Measurements from ENCODE around the gene ITGB4. TPM values are rescaled to one million over a fixed set of nuclear protein-coding genes. Genes with fewer than 3 reads are reported as not detected.
A peak's percentile ranks its signal among the peaks of the same experiment; 100 is the strongest.

ITGB4 gene
- total RNA-seq, 1 experiment from 2014 or later, result not detected

GRCh38 chr17:75693500-75694481 lies 27.5 kb upstream of the ITGB4 start:
- peak; percentile 51 for DNase-seq
- peaks cover 55% of the 10 kb centered on the region for H3K36me3 ChIP-seq
- no peaks in the 10 kb centered on the region for H3K27me3 ChIP-seq
- H3K9me3 ChIP-seq, result no peaks in the 10 kb centered on the region
- no peak overlapping the region for H3K4me3 ChIP-seq

- Histone ChIP-seq H3K27me3 (no peaks in the 10 kb centered on the region), H3K9me3 (no peaks in the 10 kb centered on the region), H3K36me3 (peaks cover 58% of the 10 kb centered on the region), H3K4me3 (no peak overlapping the region)
- no peak for DNase-seq
These were observed 26.7 kb upstream of the ITGB4 start for GRCh38 chr17:75694536-75694935.

GRCh38 chr17:75695141-75695829 lies 26.0 kb upstream of the ITGB4 start:
- peak; percentile 26 for DNase-seq
- H3K27me3 ChIP-seq, result no peaks in the 10 kb centered on the region
- H3K9me3 ChIP-seq, result no peaks in the 10 kb centered on the region
- no peak overlapping the region for H3K4me3 ChIP-seq
- peaks cover 63% of the 10 kb centered on the region for H3K36me3 ChIP-seq

GRCh38 chr17:75695830-75696271 lies 25.4 kb upstream of the ITGB4 start:
- no peak overlapping the region for H3K4me3 ChIP-seq
- peak; percentile 28 for DNase-seq
- H3K36me3 ChIP-seq, result peaks cover 63% of the 10 kb centered on the region
- H3K27me3 ChIP-seq, result no peaks in the 10 kb centered on the region
- H3K9me3 ChIP-seq, result no peaks in the 10 kb centered on the region

- peaks cover 69% of the 10 kb centered on the region for H3K36me3 ChIP-seq
- H3K9me3 ChIP-seq, result no peaks in the 10 kb centered on the region
- no peak for DNase-seq
- no peaks in the 10 kb centered on the region for H3K27me3 ChIP-seq
- H3K4me3 ChIP-seq, result no peak overlapping the region
These were observed 23.5 kb upstream of the ITGB4 start for GRCh38 chr17:75697651-75698291.

GRCh38 chr17:75698659-75699058 lies 22.6 kb upstream of the ITGB4 start:
- Histone ChIP-seq H3K9me3 (no peaks in the 10 kb centered on the region), H3K36me3 (peaks cover 72% of the 10 kb centered on the region), H3K27me3 (no peaks in the 10 kb centered on the region), H3K4me3 (no peak overlapping the region)
- no peak for DNase-seq

GRCh38 chr17:75701288-75701687 lies 20.0 kb upstream of the ITGB4 start:
- Histone ChIP-seq H3K36me3 (peaks cover 76% of the 10 kb centered on the region), H3K27me3 (no peaks in the 10 kb centered on the region), H3K4me3 (no peak overlapping the region), H3K9me3 (no peaks in the 10 kb centered on the region)
- DNase-seq, result no peak

GRCh38 chr17:75703191-75703590 lies 18.1 kb upstream of the ITGB4 start:
- Histone ChIP-seq H3K9me3 (no peaks in the 10 kb centered on the region), H3K27me3 (no peaks in the 10 kb centered on the region), H3K36me3 (peaks cover 83% of the 10 kb centered on the region), H3K4me3 (no peak overlapping the region)
- no peak for DNase-seq

- Histone ChIP-seq H3K9me3 (no peaks in the 10 kb centered on the region), H3K27me3 (no peaks in the 10 kb centered on the region), H3K4me3 (no peak overlapping the region), H3K36me3 (peaks cover 86% of the 10 kb centered on the region)
- DNase-seq, result no peak
These were observed 17.7 kb upstream of the ITGB4 start for GRCh38 chr17:75703591-75703990.

- H3K27me3 ChIP-seq, result no peaks in the 10 kb centered on the region
- DNase-seq, result no peak
- H3K9me3 ChIP-seq, result no peaks in the 10 kb centered on the region
- H3K36me3 ChIP-seq, result peaks cover 73% of the 10 kb centered on the region
- no peak overlapping the region for H3K4me3 ChIP-seq
These were observed 16.0 kb upstream of the ITGB4 start for GRCh38 chr17:75704963-75705875.

GRCh38 chr17:75706042-75706728 lies 15.1 kb upstream of the ITGB4 start:
- Histone ChIP-seq H3K4me3 (no peak overlapping the region), H3K27me3 (no peaks in the 10 kb centered on the region), H3K9me3 (no peaks in the 10 kb centered on the region), H3K36me3 (peaks cover 63% of the 10 kb centered on the region)
- no peak for DNase-seq

- peak; percentile 95 for DNase-seq
- Histone ChIP-seq H3K9me3 (no peaks in the 10 kb centered on the region), H3K36me3 (peaks cover 55% of the 10 kb centered on the region), H3K27me3 (no peaks in the 10 kb centered on the region), H3K4me3 (no peak overlapping the region)
These were observed 14.1 kb upstream of the ITGB4 start for GRCh38 chr17:75707079-75707571.

GRCh38 chr17:75712446-75712845 lies 8.8 kb upstream of the ITGB4 start:
- H3K9me3 ChIP-seq, result no peaks in the 10 kb centered on the region
- no peak overlapping the region for H3K4me3 ChIP-seq
- no peak for DNase-seq

GRCh38 chr17:75719732-75720131 lies 1.5 kb upstream of the ITGB4 start:
- H3K4me3 ChIP-seq, result no peak overlapping the region
- no peak for DNase-seq
- no peaks in the 10 kb centered on the region for H3K36me3 ChIP-seq
- no peaks in the 10 kb centered on the region for H3K9me3 ChIP-seq
- peaks cover 36% of the 10 kb centered on the region for H3K27me3 ChIP-seq

More at GRCh38 chr17:75712446-75712845, 8.8 kb upstream of the ITGB4 start:
- peaks cover 12% of the 10 kb centered on the region for H3K36me3 ChIP-seq
- peaks cover 16% of the 10 kb centered on the region for H3K27me3 ChIP-seq

GRCh38 chr17:75721463-75722011 lies 278 bp downstream of the ITGB4 start:
- Histone ChIP-seq H3K4me3 (no peak overlapping the region), H3K9me3 (no peaks in the 10 kb centered on the region), H3K27me3 (peaks cover 28% of the 10 kb centered on the region), H3K36me3 (no peaks in the 10 kb centered on the region)
- no peak for DNase-seq

Measured in MG63 (cell line).